Choroid plexus epithelial cell (primary cell): ENCODE data around the gene LRRC4C.

Source experiments
- DNase-seq: peaks from one replicate; pipeline ENCODE4 v3.0.0-alpha.2; 2010; ENCODE audit warnings: low read depth
- H3K4me3 ChIP-seq: 2 replicates; pipeline ENCODE4 v1.5.1; 2011; ENCODE audit warnings: low read depth, mild to moderate bottlenecking, control low read depth, low read length, moderate library complexity
- TF ChIP-seq, protein P1 (sequence below): conservative IDR thresholded peaks from 2 replicates; pipeline ENCODE4 v1.5.1; 2011; ENCODE audit warnings: low read depth, mild to moderate bottlenecking, control low read depth, inconsistent platforms, low read length, moderate library complexity

LRRC4C gene

DNA sequence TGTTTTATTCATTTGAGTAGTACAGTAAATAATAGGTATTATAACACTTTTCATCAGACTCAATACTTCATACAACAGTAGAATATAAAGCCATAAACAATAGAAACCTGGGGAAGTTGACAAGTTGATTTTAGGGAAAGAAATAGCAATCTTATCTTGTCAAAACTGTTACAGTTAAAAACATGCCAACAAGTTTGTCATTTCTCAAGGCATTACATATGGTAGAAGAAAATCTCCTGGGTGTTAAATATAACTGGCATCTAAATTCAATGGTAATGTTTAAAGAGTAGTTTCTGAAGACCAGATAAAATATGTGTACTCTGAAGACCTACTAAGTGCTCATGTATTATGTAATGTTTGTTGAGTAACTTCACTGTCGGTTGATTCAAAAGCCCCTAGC, 75.1 kb downstream of the LRRC4C start:
- TF ChIP-seq, protein P1, sequence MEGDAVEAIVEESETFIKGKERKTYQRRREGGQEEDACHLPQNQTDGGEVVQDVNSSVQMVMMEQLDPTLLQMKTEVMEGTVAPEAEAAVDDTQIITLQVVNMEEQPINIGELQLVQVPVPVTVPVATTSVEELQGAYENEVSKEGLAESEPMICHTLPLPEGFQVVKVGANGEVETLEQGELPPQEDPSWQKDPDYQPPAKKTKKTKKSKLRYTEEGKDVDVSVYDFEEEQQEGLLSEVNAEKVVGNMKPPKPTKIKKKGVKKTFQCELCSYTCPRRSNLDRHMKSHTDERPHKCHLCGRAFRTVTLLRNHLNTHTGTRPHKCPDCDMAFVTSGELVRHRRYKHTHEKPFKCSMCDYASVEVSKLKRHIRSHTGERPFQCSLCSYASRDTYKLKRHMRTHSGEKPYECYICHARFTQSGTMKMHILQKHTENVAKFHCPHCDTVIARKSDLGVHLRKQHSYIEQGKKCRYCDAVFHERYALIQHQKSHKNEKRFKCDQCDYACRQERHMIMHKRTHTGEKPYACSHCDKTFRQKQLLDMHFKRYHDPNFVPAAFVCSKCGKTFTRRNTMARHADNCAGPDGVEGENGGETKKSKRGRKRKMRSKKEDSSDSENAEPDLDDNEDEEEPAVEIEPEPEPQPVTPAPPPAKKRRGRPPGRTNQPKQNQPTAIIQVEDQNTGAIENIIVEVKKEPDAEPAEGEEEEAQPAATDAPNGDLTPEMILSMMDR = no peak
- H3K4me3 ChIP-seq = no peak overlapping the region
- no peak for DNase-seq

DNA sequence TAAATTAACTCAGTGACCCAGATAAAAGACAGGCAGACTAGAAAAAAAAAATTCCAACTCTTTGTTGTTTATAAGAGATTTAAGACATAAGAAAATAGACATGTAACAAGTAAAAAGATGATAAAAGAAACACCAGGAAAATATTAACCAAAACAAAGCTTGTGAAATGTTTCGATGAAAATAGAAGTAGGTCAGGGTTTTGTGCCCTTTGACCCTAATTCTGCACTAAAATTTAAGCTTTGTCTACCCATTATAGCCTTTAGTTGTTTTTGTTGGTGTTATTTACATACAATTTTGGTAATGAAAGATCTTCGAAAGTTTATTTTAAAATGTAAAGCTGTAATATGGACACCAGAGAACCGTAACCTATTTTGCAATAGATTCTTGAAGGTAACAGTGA, 75.7 kb downstream of the LRRC4C start:
- DNase-seq = no peak
- TF ChIP-seq, protein P1 = no peak
- H3K4me3 ChIP-seq = no peak overlapping the region

DNA sequence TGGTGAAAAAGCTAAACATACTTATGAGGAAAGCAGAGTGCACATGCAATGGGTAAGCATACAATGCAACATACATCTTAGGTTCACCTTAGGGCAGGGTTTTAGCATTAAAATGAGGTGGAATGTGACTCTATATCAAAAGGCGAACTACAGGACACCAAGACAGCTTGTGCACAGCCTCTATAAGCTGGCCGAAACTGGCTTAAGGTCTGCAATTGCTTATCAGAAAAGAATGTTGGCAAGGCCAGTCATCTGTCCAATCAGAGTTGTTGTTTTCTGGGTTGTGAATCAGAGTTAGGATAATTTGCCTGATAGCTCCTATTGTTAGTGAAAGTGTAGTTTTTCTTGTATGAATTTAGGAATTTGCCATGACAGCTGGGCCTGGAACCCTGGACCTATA, 76.5 kb downstream of the LRRC4C start:
- DNase-seq = peak; percentile 10
- no peak overlapping the region for H3K4me3 ChIP-seq
- TF ChIP-seq, protein P1 = no peak

DNA sequence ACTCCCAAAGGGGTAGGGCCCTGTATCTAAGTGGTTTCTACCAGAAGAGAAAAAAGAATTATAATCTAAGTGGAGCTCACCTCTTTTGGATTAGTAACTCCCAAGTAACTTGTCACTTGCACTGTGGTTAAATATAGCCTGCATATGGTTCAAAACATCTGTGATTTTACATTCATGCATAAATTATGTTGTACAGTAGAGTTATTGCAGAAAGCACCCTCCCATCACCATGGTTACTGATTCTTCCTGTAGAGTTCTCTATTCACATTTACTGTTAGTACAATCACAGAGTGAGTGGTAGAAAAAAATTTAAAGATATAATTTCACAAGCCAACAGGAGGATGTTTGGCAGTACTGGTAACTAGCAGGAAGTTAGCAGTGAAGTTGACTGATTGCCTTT, 80.4 kb downstream of the LRRC4C start:
- no peak overlapping the region for H3K4me3 ChIP-seq
- no peak for DNase-seq
- TF ChIP-seq, protein P1 = no peak

DNA sequence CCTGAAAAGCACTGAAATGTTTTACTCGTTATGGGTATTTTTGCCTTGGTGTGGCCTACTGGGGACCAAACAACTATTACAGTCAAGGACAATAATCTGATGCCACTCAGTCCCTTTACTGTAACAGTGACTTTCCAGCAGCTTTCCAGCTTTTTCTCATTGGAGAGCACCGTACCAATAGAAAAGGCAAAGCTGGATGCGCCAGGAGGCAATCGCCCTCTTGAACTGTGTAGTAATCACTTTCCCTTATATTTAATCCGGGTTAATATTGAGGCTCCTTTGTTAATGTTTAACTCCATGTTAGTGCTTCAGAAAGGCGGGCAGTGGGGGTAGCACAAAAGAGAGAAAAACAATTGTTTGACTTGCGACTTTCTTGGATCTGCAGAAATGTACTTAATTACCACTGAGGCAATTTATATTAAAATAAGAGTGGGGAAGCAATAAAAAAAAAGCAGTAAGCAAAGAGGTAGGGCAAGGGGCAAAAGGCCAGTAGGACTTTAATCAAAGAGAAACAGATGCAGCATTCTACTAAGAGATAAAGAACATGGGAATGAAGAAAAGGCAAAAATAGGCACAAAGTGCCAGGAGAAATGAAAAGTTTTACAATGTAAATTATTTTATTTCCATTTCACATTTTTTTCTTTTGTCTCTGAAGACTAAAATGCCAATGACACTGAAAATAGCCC, 81.6 kb downstream of the LRRC4C start:
- no peak overlapping the region for H3K4me3 ChIP-seq
- DNase-seq = no peak
- TF ChIP-seq, protein P1 = no peak

DNA sequence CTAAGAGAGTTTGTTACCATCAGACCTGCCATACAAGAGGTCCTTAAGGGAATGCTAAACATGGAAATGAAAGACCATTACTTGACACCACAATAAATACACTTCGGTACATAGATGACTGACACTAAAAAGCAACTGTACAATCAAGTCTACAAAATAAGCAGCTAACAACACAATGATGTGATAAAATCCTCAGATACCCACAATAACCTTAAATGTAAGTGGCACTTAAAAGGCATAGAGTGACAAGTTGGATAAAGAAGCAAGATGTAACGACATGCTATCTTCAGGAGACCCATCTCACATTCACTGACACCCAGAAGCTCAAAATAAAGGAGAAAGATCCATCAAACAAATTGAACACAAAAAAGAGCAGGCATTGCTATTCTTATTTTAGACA, 107.6 kb downstream of the LRRC4C start:
- TF ChIP-seq, protein P1 = no peak
- no peak overlapping the region for H3K4me3 ChIP-seq
- DNase-seq = no peak

DNA sequence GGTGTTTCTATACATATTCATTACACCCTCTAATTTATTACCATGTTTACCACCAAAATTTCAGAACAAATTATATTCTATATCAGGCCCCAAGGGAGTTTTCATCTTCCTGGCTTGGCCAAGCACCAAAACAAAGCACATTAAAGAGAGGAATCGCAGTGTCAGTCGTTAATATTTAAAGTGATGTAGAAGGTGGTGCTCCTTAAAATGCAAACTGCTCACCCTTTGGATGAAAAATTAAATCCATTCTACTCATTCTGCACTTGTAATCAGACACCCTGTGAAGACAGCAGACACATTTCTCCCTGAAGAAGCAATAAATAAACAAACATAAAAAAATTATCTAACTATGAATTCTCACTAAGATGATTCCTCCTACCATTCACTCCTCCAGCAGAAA, 113.4 kb downstream of the LRRC4C start:
- TF ChIP-seq, protein P1 = no peak

More for the DNA sequence above, 113.4 kb downstream of the LRRC4C start:
- no peak overlapping the region for H3K4me3 ChIP-seq
- no peak for DNase-seq
